Astrocyte (in vitro differentiated cells and primary cell): Measurements from ENCODE around the gene BBS10. TPM values are rescaled to one million over a fixed set of nuclear protein-coding genes. Genes with fewer than 3 reads are reported as not detected.
A peak's percentile ranks its signal among the peaks of the same experiment; 100 is the strongest.

Experiments
- DNase-seq: peaks from one replicate; pipeline ENCODE4 v3.0.0-alpha.2; 2010; ENCODE audit warnings: low read depth
- FAIRE-seq: peaks from 2 replicates; lab custom pipeline; 2011; peaks lifted over from hg19 to GRCh38; lab: Jason Lieb, UNC
- H2AFZ ChIP-seq: 2 replicates; pipeline ENCODE4 v1.6.0; 2012; ENCODE audit warnings: low read depth, low read length, inconsistent platforms
- H3K27ac ChIP-seq: 2 replicates; pipeline ENCODE4 v1.5.1; 2011; ENCODE audit warnings: low read depth, low read length, inconsistent platforms
- H3K27me3 ChIP-seq: 2 replicates; pipeline ENCODE4 v1.6.0; 2011; ENCODE audit warnings: low read length, inconsistent platforms; ENCODE audit not compliant: insufficient read depth
- H3K36me3 ChIP-seq: 2 replicates; pipeline ENCODE4 v1.5.1; 2011; ENCODE audit warnings: low read length, inconsistent platforms; ENCODE audit not compliant: insufficient read depth
- H3K4me1 ChIP-seq: 2 replicates; pipeline ENCODE4 v1.5.1; 2011; ENCODE audit warnings: low read length, inconsistent platforms; ENCODE audit not compliant: insufficient read depth
- H3K4me2 ChIP-seq: 2 replicates; pipeline ENCODE4 v1.6.0; 2012; ENCODE audit warnings: low read length, inconsistent platforms
- H3K4me3 ChIP-seq: 2 replicates; pipeline ENCODE4 v1.5.1; 2011; ENCODE audit warnings: low read depth, mild to moderate bottlenecking, low read length, inconsistent platforms; ENCODE audit not compliant: insufficient read depth
- H3K79me2 ChIP-seq: 2 replicates; pipeline ENCODE4 v1.6.0; 2012; ENCODE audit warnings: mild to moderate bottlenecking, low read length, inconsistent platforms; ENCODE audit not compliant: insufficient read depth
- H3K9ac ChIP-seq: 2 replicates; pipeline ENCODE4 v1.6.0; 2012; ENCODE audit warnings: mild to moderate bottlenecking, low read length, inconsistent platforms
- H3K9me3 ChIP-seq: 2 replicates; pipeline ENCODE4 v1.5.1; 2012; ENCODE audit warnings: low read depth, mild to moderate bottlenecking, low read length, inconsistent platforms; ENCODE audit not compliant: insufficient read depth
- H4K20me1 ChIP-seq: 2 replicates; pipeline ENCODE4 v1.6.0; 2012; ENCODE audit warnings: low read length, inconsistent platforms; ENCODE audit not compliant: insufficient read depth
- H3K27ac Mint-ChIP-seq: one replicate; pipeline ENCODE4 v1.8.0; 2021; ENCODE audit warnings: mild to moderate bottlenecking, mixed read lengths; ENCODE audit not compliant: unreplicated experiment
- H3K27me3 Mint-ChIP-seq: one replicate; pipeline ENCODE4 v1.8.0; 2021; ENCODE audit warnings: low read depth, mixed read lengths; ENCODE audit not compliant: unreplicated experiment
- H3K36me3 Mint-ChIP-seq: one replicate; pipeline ENCODE4 v1.8.0; 2021; ENCODE audit warnings: low read depth, mixed read lengths; ENCODE audit not compliant: unreplicated experiment
- H3K4me1 Mint-ChIP-seq: one replicate; pipeline ENCODE4 v1.8.0; 2021; ENCODE audit warnings: low read depth, mixed read lengths; ENCODE audit not compliant: unreplicated experiment
- H3K4me3 Mint-ChIP-seq: one replicate; pipeline ENCODE4 v1.8.0; 2021; ENCODE audit warnings: mild to moderate bottlenecking, moderate library complexity, mixed read lengths; ENCODE audit not compliant: unreplicated experiment
- H3K9me3 Mint-ChIP-seq: one replicate; pipeline ENCODE4 v1.8.0; 2021; ENCODE audit warnings: mild to moderate bottlenecking, mixed read lengths; ENCODE audit not compliant: unreplicated experiment
- EZH2 ChIP-seq: IDR thresholded peaks from 2 replicates; pipeline ENCODE4 v1.6.1; 2012; ENCODE audit warnings: mild to moderate bottlenecking, low read length, inconsistent platforms; ENCODE audit not compliant: insufficient read depth
- total RNA-seq: library from RNA; stranded (reverse); gene quantifications from 2 replicates; pipeline ENCODE4 v1.2.1, GENCODE V29; 2021
- TF ChIP-seq, protein P1 (sequence below): IDR thresholded peaks from 2 replicates; pipeline ENCODE4 v1.5.1; 2011; ENCODE audit warnings: low read depth, mild to moderate bottlenecking, inconsistent platforms, low read length, moderate library complexity; ENCODE audit not compliant: insufficient read depth

Gene BBS10
- total RNA-seq, 1 donor from 2014 or later: 9.8 TPM

DNA sequence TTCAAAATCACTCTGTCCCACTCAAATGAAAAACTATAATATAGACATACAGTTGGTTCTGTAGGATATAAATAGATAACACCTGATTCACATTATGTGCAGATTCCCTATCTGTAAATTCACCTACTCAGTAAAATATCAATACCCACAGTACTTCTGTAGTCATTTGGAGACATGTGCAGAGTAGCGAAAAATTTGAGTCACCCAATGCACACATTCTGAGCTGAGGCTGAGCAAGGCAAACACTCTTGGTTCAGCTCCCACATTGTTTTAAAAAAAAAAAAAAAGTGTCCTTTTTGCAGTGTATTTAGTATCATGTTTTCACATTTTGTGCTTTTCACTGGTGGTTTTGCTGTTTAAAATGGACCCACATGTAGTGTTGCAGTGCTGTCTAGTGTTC is 27.3 kb upstream of the BBS10 start:
- Histone ChIP-seq H3K36me3 (peaks cover 9% of the 10 kb centered on the region), H3K4me1 (no peaks in the 10 kb centered on the region), H3K9ac (no peak overlapping the region), H3K79me2 (no peaks in the 10 kb centered on the region), H2AFZ (no peak overlapping the region), H3K4me2 (no peak overlapping the region), H3K4me3 (no peak overlapping the region), H4K20me1 (no peaks in the 10 kb centered on the region), H3K27me3 (no peaks in the 10 kb centered on the region), H3K27ac (no peak overlapping the region), H3K9me3 (no peaks in the 10 kb centered on the region)
- FAIRE-seq: peak; percentile 5
- Mint-ChIP-seq H3K36me3 (peaks cover 19% of the 10 kb centered on the region), H3K4me3 (no peak overlapping the region), H3K4me1 (peaks cover 24% of the 10 kb centered on the region), H3K9me3 (no peaks in the 10 kb centered on the region), H3K27me3 (no peaks in the 10 kb centered on the region), H3K27ac (no peak overlapping the region)
- no peak for DNase-seq
- TF ChIP-seq, protein P1, sequence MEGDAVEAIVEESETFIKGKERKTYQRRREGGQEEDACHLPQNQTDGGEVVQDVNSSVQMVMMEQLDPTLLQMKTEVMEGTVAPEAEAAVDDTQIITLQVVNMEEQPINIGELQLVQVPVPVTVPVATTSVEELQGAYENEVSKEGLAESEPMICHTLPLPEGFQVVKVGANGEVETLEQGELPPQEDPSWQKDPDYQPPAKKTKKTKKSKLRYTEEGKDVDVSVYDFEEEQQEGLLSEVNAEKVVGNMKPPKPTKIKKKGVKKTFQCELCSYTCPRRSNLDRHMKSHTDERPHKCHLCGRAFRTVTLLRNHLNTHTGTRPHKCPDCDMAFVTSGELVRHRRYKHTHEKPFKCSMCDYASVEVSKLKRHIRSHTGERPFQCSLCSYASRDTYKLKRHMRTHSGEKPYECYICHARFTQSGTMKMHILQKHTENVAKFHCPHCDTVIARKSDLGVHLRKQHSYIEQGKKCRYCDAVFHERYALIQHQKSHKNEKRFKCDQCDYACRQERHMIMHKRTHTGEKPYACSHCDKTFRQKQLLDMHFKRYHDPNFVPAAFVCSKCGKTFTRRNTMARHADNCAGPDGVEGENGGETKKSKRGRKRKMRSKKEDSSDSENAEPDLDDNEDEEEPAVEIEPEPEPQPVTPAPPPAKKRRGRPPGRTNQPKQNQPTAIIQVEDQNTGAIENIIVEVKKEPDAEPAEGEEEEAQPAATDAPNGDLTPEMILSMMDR: no peak

DNA sequence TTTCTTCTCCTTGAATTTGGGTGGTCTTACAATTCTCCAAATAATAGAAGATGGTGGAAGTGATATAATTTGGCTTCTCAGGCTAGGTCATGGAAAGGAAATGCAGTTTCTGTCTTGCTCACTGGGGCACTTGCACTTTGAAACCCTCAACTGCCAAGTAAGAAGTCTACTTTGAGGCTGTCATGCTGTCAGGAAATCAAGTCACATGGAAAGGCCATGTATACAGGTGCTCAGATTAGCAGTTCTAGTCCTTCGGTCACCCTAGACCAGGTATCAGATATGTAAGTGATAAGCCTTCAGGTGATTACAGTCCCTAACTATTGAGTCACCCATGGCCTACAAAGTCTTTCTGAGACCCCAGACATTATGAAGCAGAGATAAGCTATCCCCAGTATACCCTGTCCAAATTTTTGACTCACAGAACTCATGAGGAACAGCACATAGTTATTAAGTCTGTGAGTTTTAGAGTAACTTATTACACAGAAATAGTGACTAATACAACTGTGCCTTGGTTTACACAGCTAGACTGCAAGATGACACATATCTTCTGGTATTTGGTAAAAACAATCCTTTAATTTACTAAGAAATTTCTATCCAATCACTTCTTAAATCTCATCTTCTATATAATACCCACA is 26.3 kb upstream of the BBS10 start:
- H3K79me2 ChIP-seq: no peaks in the 10 kb centered on the region
- H2AFZ ChIP-seq: no peak overlapping the region
- peak; percentile 39 for DNase-seq
- peaks cover 24% of the 10 kb centered on the region for H3K4me1 Mint-ChIP-seq
- peaks cover 16% of the 10 kb centered on the region for H3K36me3 Mint-ChIP-seq
- no peaks in the 10 kb centered on the region for H3K27me3 ChIP-seq
- no peaks in the 10 kb centered on the region for H3K9me3 ChIP-seq
- no peak overlapping the region for H3K4me2 ChIP-seq
- no peak overlapping the region for H3K4me3 ChIP-seq
- H3K27ac Mint-ChIP-seq: peak overlapping the region; percentile 44
- H3K9me3 Mint-ChIP-seq: no peaks in the 10 kb centered on the region
- TF ChIP-seq, protein P1: no peak
- no peak for TF ChIP-seq EZH2
- H3K36me3 ChIP-seq: peaks cover 5% of the 10 kb centered on the region
- H4K20me1 ChIP-seq: no peaks in the 10 kb centered on the region
- no peaks in the 10 kb centered on the region for H3K4me1 ChIP-seq
- H3K9ac ChIP-seq: no peak overlapping the region
- H3K4me3 Mint-ChIP-seq: no peak overlapping the region
- FAIRE-seq: no peak
- H3K27ac ChIP-seq: peak overlapping the region; percentile 13
- no peaks in the 10 kb centered on the region for H3K27me3 Mint-ChIP-seq

GRCh38 chr12:76368230-76368629 is 20.0 kb upstream of the BBS10 start:
- peaks cover 6% of the 10 kb centered on the region for H3K9me3 Mint-ChIP-seq
- no peak overlapping the region for H3K4me3 ChIP-seq
- DNase-seq (no peak), FAIRE-seq (no peak)
- H3K4me3 Mint-ChIP-seq: no peak overlapping the region
- no peaks in the 10 kb centered on the region for H4K20me1 ChIP-seq
- TF ChIP-seq, protein P1: no peak
- no peak for TF ChIP-seq EZH2
- H3K36me3 Mint-ChIP-seq: peaks cover 32% of the 10 kb centered on the region
- no peak overlapping the region for H3K9ac ChIP-seq
- H3K27me3 ChIP-seq: no peaks in the 10 kb centered on the region
- peaks cover 34% of the 10 kb centered on the region for H3K36me3 ChIP-seq
- H2AFZ ChIP-seq: no peak overlapping the region
- H3K27ac ChIP-seq: no peak overlapping the region
- no peaks in the 10 kb centered on the region for H3K27me3 Mint-ChIP-seq
- no peak overlapping the region for H3K27ac Mint-ChIP-seq
- H3K4me2 ChIP-seq: no peak overlapping the region
- H3K79me2 ChIP-seq: no peaks in the 10 kb centered on the region
- H3K4me1 Mint-ChIP-seq: peaks cover 7% of the 10 kb centered on the region
- no peaks in the 10 kb centered on the region for H3K4me1 ChIP-seq
- H3K9me3 ChIP-seq: no peaks in the 10 kb centered on the region
